Measurements from ENCODE around the gene FBXO27. TPM values are rescaled to one million over a fixed set of nuclear protein-coding genes. Genes with fewer than 3 reads are reported as not detected.

The FBXO27 gene
- total RNA-seq, 4 donors from 2014 or later: 5.7 to 14.0 (median 8.3) TPM

DNA sequence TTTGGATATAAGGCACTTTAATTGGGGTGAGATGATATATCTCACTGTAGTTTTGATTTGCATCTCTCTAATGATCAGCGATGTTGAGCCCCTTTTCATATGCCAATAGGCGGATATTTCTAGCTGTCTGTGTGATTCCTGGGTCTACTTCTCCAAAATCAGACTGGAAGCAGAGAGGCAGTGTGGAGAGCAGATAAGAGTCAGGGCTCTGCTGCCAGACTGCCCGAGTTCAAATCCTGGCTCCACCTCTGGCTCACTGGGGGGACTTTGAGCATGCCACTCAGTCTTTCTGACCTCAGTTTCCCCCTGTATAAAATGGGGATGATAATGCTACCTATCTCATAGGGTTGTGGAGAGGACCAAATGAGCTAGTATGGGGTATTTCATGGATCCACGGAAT, 27.8 kb upstream of the FBXO27 start:
- Histone ChIP-seq H3K4me1 (no peaks in the 10 kb centered on the region), H3K27me3 (no peaks in the 10 kb centered on the region), H3K4me3 (no peak overlapping the region), H3K9me3 (no peaks in the 10 kb centered on the region), H3K36me3 (no peaks in the 10 kb centered on the region), H3K27ac (no peak overlapping the region)
- TF ChIP-seq POLR2A (IDR thresholded peaks at IDR 0.05): no peak
- TF ChIP-seq, protein P1, sequence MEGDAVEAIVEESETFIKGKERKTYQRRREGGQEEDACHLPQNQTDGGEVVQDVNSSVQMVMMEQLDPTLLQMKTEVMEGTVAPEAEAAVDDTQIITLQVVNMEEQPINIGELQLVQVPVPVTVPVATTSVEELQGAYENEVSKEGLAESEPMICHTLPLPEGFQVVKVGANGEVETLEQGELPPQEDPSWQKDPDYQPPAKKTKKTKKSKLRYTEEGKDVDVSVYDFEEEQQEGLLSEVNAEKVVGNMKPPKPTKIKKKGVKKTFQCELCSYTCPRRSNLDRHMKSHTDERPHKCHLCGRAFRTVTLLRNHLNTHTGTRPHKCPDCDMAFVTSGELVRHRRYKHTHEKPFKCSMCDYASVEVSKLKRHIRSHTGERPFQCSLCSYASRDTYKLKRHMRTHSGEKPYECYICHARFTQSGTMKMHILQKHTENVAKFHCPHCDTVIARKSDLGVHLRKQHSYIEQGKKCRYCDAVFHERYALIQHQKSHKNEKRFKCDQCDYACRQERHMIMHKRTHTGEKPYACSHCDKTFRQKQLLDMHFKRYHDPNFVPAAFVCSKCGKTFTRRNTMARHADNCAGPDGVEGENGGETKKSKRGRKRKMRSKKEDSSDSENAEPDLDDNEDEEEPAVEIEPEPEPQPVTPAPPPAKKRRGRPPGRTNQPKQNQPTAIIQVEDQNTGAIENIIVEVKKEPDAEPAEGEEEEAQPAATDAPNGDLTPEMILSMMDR (IDR thresholded peaks at IDR 0.05): no peak
- intact Hi-C loops (cut with DNase I): no loop called here
- no peak for DNase-seq
- WGBS, 2 donors: 69 to 81% methylated on average over 2 to 4 of the region's 4 CpGs

DNA sequence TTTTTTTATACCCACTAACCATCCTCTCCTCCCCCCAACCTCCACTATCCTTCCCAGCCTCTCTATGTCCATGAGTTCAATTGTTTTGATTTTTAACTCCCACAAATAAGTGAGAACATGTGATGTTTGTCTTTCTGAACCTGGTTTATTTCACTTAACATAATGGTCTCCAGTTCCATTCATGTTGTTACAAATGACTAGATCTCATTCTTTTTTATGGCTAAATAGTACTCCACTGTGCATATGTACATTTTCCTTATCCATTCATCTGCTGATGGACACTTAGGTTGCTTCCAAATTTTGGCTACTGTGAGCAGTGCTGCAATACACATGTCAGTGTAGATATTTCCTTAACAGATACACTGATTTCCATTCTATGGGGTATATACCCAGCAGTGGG, 27.0 kb upstream of the FBXO27 start:
- Histone ChIP-seq H3K4me1 (no peaks in the 10 kb centered on the region), H3K36me3 (no peaks in the 10 kb centered on the region), H3K4me3 (no peak overlapping the region), H3K9me3 (no peaks in the 10 kb centered on the region), H3K27me3 (no peaks in the 10 kb centered on the region), H3K27ac (no peak overlapping the region)
- intact Hi-C loops (cut with DNase I): no loop called here
- DNase-seq: no peak
- TF ChIP-seq, protein P1 (IDR thresholded peaks at IDR 0.05): no peak
- no peak for TF ChIP-seq POLR2A (IDR thresholded peaks at IDR 0.05)

DNA sequence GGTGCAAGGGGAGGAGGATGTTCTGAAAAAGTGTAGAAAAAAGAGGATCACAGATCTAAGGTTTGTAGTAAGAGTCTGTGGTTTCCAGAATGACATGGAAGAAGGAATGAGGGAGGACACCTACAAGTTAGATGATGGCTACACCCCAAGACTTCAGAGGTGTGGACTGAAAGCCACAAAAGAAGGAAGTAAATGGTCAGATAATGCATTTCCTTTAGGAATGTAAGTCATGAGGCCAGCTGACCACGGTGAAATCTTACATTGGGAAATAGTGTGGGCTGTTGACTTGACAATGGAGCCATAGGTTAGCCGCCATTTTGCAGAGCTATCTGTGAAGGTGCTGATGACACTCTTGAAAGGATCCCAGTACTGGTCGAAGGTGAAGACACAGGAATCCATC, 25.3 kb upstream of the FBXO27 start:
- H3K36me3 ChIP-seq: no peaks in the 10 kb centered on the region
- no peaks in the 10 kb centered on the region for H3K9me3 ChIP-seq
- intact Hi-C loops (cut with DNase I): no loop called here
- no peak for DNase-seq
- no peak overlapping the region for H3K27ac ChIP-seq
- WGBS, 2 donors: 67 to 75% methylated on average over 3 of the region's 3 CpGs
- H3K4me1 ChIP-seq: no peaks in the 10 kb centered on the region
- TF ChIP-seq, protein P1 (IDR thresholded peaks at IDR 0.05): no peak
- no peak for TF ChIP-seq POLR2A (IDR thresholded peaks at IDR 0.05)
- H3K27me3 ChIP-seq: no peaks in the 10 kb centered on the region
- H3K4me3 ChIP-seq: no peak overlapping the region

DNA sequence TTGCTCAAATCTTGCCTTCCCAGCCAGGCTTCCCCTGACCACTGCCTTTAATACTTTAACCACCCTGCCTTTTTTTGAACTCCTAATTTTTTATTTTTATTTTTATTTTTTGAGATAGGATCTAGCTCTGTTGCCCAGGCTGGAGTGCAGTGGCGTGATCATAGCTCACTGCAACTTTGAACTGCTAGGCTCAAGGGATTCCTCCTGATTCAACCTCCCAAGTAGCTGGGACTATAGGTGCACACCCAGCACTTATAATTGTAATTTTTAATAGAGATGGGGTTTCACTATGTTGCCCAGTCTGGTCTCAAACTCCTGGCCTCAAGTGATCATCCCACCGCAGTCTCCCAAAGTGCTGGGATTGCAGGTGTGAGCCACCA, 21.7 kb upstream of the FBXO27 start:
- WGBS, 2 donors: 83 to 90% methylated on average over 2 of the region's 2 CpGs
- intact Hi-C loops (cut with DNase I): no loop called here
- H3K27me3 ChIP-seq: peaks cover 0 to 5% (median 0%) of the 10 kb centered on the region in 4 donors
- H3K36me3 ChIP-seq: no peaks in the 10 kb centered on the region
- no peaks in the 10 kb centered on the region for H3K4me1 ChIP-seq
- DNase-seq: no peak
- H3K27ac ChIP-seq: no peak overlapping the region
- no peaks in the 10 kb centered on the region for H3K9me3 ChIP-seq
- TF ChIP-seq, protein P1 (IDR thresholded peaks at IDR 0.05): no peak
- H3K4me3 ChIP-seq: no peak overlapping the region

DNA sequence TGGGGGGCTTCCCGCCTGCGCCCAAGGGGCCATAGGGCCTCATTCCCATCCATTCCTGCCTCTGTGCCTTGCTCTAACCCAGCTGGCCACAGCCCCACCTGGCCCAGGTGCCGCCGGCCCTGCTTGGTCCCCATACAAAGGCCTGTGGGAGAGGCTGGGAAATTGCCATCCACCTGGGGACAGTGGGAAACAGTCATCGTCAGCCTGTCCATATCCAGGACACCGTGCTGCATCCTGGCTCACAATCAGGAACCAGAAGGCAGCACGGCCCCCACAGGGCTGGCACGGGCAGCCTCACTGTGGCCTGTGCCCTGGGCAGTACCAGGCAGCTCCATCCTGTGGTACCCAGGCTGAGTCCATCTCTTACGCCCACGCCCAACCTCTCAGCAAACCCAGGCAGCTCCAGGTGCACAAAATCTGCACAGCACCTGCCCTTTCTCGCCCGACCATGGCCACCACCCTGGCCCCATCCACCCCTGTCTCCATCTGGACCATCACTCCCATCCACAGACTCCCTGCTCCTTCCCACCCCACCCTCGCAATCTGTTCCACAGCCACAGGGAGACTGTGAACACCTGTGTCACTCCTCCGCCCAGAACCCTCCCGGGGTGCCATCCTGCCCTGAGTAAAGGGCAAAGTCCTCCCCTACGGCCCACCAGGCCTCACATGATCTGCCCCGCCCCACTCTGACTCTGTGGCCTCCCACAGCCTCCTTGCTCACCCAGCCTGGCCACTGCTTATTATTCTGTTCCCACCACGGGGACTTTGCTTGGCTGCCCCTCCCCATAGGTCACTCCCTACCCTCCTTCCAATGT, 21.1 kb upstream of the FBXO27 start:
- Histone ChIP-seq H3K36me3 (no peaks in the 10 kb centered on the region), H3K27me3 (peaks cover 0 to 5% (median 0%) of the 10 kb centered on the region in 4 donors), H3K9me3 (no peaks in the 10 kb centered on the region), H3K4me1 (no peaks in the 10 kb centered on the region), H3K27ac (no peak overlapping the region), H3K4me3 (no peak overlapping the region)
- intact Hi-C loops (cut with DNase I): no loop called here
- DNase-seq: no peak
- TF ChIP-seq, protein P1 (IDR thresholded peaks at IDR 0.05): no peak
- no peak for TF ChIP-seq POLR2A (IDR thresholded peaks at IDR 0.05)
- WGBS, 2 donors: 71 to 81% methylated on average over 10 to 13 of the region's 18 CpGs
